B cell (primary cell): ENCODE results near the gene SLC23A3. TPM values are rescaled to one million over a fixed set of nuclear protein-coding genes. Genes with fewer than 3 reads are reported as not detected.
"Not testable (repeated sequence)": the region's sequence is repeated elsewhere in the genome, so short reads cannot be mapped to it uniquely, and the experiment has no call there.

Experiments
- ATAC-seq: fragments of 200-7000 bp; cut with Tn5 transposase; one replicate; pipeline ENCODE4 v1.10.0; 2021; ENCODE audit warnings: low read depth, mild to moderate bottlenecking, moderate number of reproducible peaks, moderate library complexity
- CTCF ChIA-PET: fragments of 350-600 bp; sonication (Branson Sonifier 250); formaldehyde crosslinking; loops from one replicate; lab custom pipeline; 2021; ENCODE audit warnings: antibody characterized with exemption, inconsistent platforms; lab: Charles Lee
- POLR2A ChIA-PET: fragments of 350-600 bp; sonication (Branson Sonifier 250); formaldehyde crosslinking; loops from one replicate; lab custom pipeline; 2021; ENCODE audit warnings: antibody characterized with exemption; lab: Charles Lee
- DNase-seq: peaks from one replicate; pipeline ENCODE4 v3.0.0; 2013
- H2AFZ ChIP-seq: 2 replicates; pipeline ENCODE4 v1.6.1; 2012; ENCODE audit warnings: mild to moderate bottlenecking, low read depth, low read length; ENCODE audit not compliant: insufficient read depth, poor library complexity, severe bottlenecking
- H3K27ac ChIP-seq, 2 donors: 1 replicate in 1 of 2; 2 replicates in 1 of 2; pipeline ENCODE4 v1.5.1; 2012 to 2013; ENCODE audit warnings: low read length in 2 of 2, mild to moderate bottlenecking in 2 of 2, moderate library complexity in 1 of 2
- H3K27me3 ChIP-seq, 4 experiments: fragments of 200-600 bp in 1 of 4; sonication (generic) in 1 of 4; replicated peaks in 1 of 4; 1 replicate in 2 of 4; 2 replicates in 2 of 4; pipeline versions ENCODE4 v1.6.1 to v1.7.0; 2013 to 2016; ENCODE audit warnings: low read length in 3 of 4, mild to moderate bottlenecking in 2 of 4, mixed read lengths in 1 of 4, moderate library complexity in 1 of 4; ENCODE audit not compliant: insufficient read depth in 4 of 4, control insufficient read depth in 3 of 4; ENCODE audit errors: control extremely low read depth in 1 of 4
- H3K36me3 ChIP-seq, 2 experiments: replicated peaks in 1 of 2; 1 replicate in 1 of 2; 2 replicates in 1 of 2; pipeline versions ENCODE4 v1.6.1 to v1.7.1; 2013; ENCODE audit warnings: low read length in 1 of 2; ENCODE audit not compliant: insufficient read depth in 2 of 2, control insufficient read depth in 1 of 2; ENCODE audit errors: control extremely low read depth in 1 of 2, extremely low read depth in 1 of 2
- H3K4me1 ChIP-seq, 2 donors: fragments of 200-600 bp in 1 of 2; sonication (generic) in 1 of 2; 1 replicate in 1 of 2; 2 replicates in 1 of 2; pipeline versions ENCODE4 v1.5.1 to v1.6.1; 2013 to 2017; ENCODE audit warnings: low read length in 2 of 2; ENCODE audit not compliant: control insufficient read depth in 2 of 2, insufficient read depth in 2 of 2
- H3K4me2 ChIP-seq: replicated peaks from 2 replicates; pipeline ENCODE3; 2012; ENCODE audit warnings: mild to moderate bottlenecking, low read depth, low read length; ENCODE audit not compliant: poor library complexity, severe bottlenecking
- H3K4me3 ChIP-seq, 5 experiments: fragments of 200-600 bp in 1 of 5; sonication (generic) in 1 of 5; 1 replicate in 3 of 5; 2 replicates in 2 of 5; pipeline versions ENCODE4 v1.5.1 to v1.7.0; 2011 to 2016; ENCODE audit warnings: low read length in 4 of 5, mild to moderate bottlenecking in 4 of 5, low read depth in 2 of 5, control low read depth in 1 of 5, moderate library complexity in 1 of 5; ENCODE audit not compliant: insufficient read depth in 1 of 5; ENCODE audit errors: control extremely low read depth in 1 of 5, extremely low read depth in 1 of 5
- H3K79me2 ChIP-seq: fragments of 200-600 bp; sonication (generic); one replicate; pipeline ENCODE4 v1.6.0; 2016; ENCODE audit warnings: low read length; ENCODE audit not compliant: control insufficient read depth, insufficient read depth
- H3K9ac ChIP-seq: fragments of 200-600 bp; sonication (generic); 2 replicates; pipeline ENCODE4 v1.6.1; 2017; ENCODE audit warnings: mild to moderate bottlenecking, low read length, moderate library complexity
- H3K9me3 ChIP-seq, 3 donors: one replicate each; pipeline versions ENCODE4 v1.6.1 to v1.7.1; 2013; ENCODE audit warnings: low read length in 2 of 3; ENCODE audit not compliant: control insufficient read depth in 2 of 3, insufficient read depth in 1 of 3; ENCODE audit errors: control extremely low read depth in 1 of 3
- H4K20me1 ChIP-seq: 2 replicates; pipeline ENCODE4 v1.6.0; 2012; ENCODE audit warnings: mild to moderate bottlenecking, low read length; ENCODE audit not compliant: insufficient read depth, control insufficient read depth, poor library complexity, severe bottlenecking
- H3K27ac Mint-ChIP-seq: one replicate; pipeline ENCODE4 v1.8.0; 2021; ENCODE audit warnings: mixed read lengths
- H3K27me3 Mint-ChIP-seq: one replicate; pipeline ENCODE4 v1.8.0; 2021; ENCODE audit warnings: mixed read lengths
- H3K4me1 Mint-ChIP-seq: one replicate; pipeline ENCODE4 v1.8.0; 2021; ENCODE audit warnings: mixed read lengths
- H3K4me3 Mint-ChIP-seq: one replicate; pipeline ENCODE4 v1.8.0; 2021; ENCODE audit warnings: mixed read lengths
- H3K9me3 Mint-ChIP-seq: one replicate; pipeline ENCODE4 v1.8.0; 2022; ENCODE audit warnings: mixed read lengths; ENCODE audit not compliant: insufficient read depth
- CTCF ChIP-seq: fragments of 200-600 bp; IDR thresholded peaks from one replicate; pipeline ENCODE4 v1.8.0; 2022; ENCODE audit warnings: antibody characterized with exemption, mild to moderate bottlenecking
- EZH2 ChIP-seq: IDR thresholded peaks from 2 replicates; pipeline ENCODE4 v1.6.1; 2012; ENCODE audit warnings: borderline replicate concordance, low read depth, mild to moderate bottlenecking, moderate library complexity, low read length; ENCODE audit not compliant: insufficient read depth, poor library complexity, severe bottlenecking
- WGBS: methylation state at CpG from one replicate; pipeline ENCODE4 v1.1.5; 2013; ENCODE audit warnings: missing lambda C conversion rate; ENCODE audit not compliant: insufficient coverage; 5-methylcytosine and 5-hydroxymethylcytosine counted together
- intact Hi-C: fragments of 100-400 bp; cut with micrococcal nuclease; formaldehyde crosslinking; loops from one replicate; pipeline ENCODE4 v1.10.0; 2022
- polyA plus RNA-seq: library from polyadenylated mRNA; depleted of rRNA; stranded (reverse); fragments of >200 nt; gene quantifications from 2 replicates; pipeline ENCODE4 v1.2.3, GENCODE V29; 2012
- total RNA-seq, 2 donors: library from RNA; stranded (reverse); fragments of 120-200 nt in 1 of 2; gene quantifications; 1 replicate in 1 of 2; 2 replicates in 1 of 2; pipeline versions ENCODE4 v1.2.3 to v1.2.4, GENCODE V29; 2013 to 2022

Gene SLC23A3
- total and polyA plus RNA-seq, 2 donors (not counting 1 experiment from before 2014, with no cell fraction given): 2.4 to 15.2 TPM

DNA sequence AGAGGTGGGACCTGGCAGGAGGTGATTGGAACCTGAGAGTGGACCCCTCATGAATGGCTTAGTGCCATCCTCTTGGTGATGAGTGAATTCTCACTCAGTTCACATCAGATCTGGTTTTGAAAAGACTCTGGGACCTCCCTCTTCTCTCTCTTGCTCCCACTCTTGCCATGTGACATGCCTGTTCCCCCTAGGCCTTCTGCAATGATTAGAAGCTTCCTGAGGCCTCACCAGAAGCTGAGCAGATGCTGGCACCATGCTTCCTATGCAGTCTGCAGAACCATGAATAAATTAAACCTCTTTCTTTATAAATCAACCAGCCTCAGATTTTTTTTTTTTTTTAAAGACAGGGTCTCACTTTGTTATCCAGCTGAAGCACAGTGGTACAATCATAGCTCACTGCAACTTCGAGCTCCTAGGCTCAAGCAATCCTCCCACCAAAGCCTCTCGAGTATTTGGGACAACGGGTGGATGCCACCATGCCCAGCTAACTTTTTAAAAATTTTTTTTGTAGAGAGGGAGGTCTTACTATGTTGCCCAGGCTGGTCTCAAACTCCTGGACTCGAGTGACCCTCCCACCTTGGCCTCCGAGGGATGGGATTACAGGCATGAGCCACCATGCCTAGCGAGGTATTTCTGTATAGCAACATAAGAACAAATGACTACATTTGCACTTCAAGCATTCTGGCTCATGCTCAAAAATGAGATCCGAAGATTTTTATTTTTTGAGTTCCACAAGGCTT, 34.8 kb upstream of the SLC23A3 start:
- H3K27me3 ChIP-seq: no peaks in the 10 kb centered on the region
- ATAC-seq (no peak), DNase-seq (no peak)
- CTCF ChIA-PET: interaction anchor here (0.7 to 5.7 kb wide), 3 partner anchors 19 to 223 kb away, joined by 4 to 63 read pairs (median 4); partner anchors contain the start of gene CNPPD1
- no peak overlapping the region for H3K4me2 ChIP-seq
- no peaks in the 10 kb centered on the region for H3K9me3 Mint-ChIP-seq
- intact Hi-C loops: no loop called here
- peaks cover 12 to 15% of the 10 kb centered on the region in 2 donors for H3K4me1 ChIP-seq
- no peak overlapping the region for H3K27ac Mint-ChIP-seq
- TF ChIP-seq CTCF: no peak
- no peak for TF ChIP-seq EZH2
- peaks cover 4% of the 10 kb centered on the region for H3K27me3 Mint-ChIP-seq
- peaks cover 6 to 18% of the 10 kb centered on the region in 2 experiments for H3K36me3 ChIP-seq
- H3K4me3 Mint-ChIP-seq: no peak overlapping the region
- H3K9ac ChIP-seq: no peak overlapping the region
- no peaks in the 10 kb centered on the region for H3K9me3 ChIP-seq
- POLR2A ChIA-PET: interaction anchor here (0.7 to 1.5 kb wide), 2 partner anchors 24 to 25 kb away, joined by 3 to 4 read pairs; partner anchors contain the start of genes ANKZF1 and ATG9A
- no peak overlapping the region for H3K27ac ChIP-seq
- peaks cover 6% of the 10 kb centered on the region for H3K79me2 ChIP-seq
- WGBS: 100% methylated on average over 1 of the region's 7 CpGs
- H4K20me1 ChIP-seq: peaks cover 14% of the 10 kb centered on the region
- H2AFZ ChIP-seq: no peak overlapping the region
- H3K4me1 Mint-ChIP-seq: peaks cover 21% of the 10 kb centered on the region
- no peak overlapping the region for H3K4me3 ChIP-seq

GRCh38 chr2:219201331-219201730, 31.5 kb upstream of the SLC23A3 start:
- WGBS: 97% methylated on average over 12 of the region's 21 CpGs
- ATAC-seq, DNase-seq, POLR2A ChIA-PET, H3K27ac ChIP-seq, H3K27ac Mint-ChIP-seq, intact Hi-C loops, H3K4me2 ChIP-seq, H3K79me2 ChIP-seq, H3K9me3 ChIP-seq, H3K4me3 Mint-ChIP-seq, H3K9me3 Mint-ChIP-seq, H3K4me1 ChIP-seq, H3K4me3 ChIP-seq, H3K27me3 ChIP-seq, H3K4me1 Mint-ChIP-seq, H3K36me3 ChIP-seq, H3K9ac ChIP-seq, H4K20me1 ChIP-seq, H2AFZ ChIP-seq: not testable (repeated sequence)
- CTCF ChIA-PET: interaction anchor here (1.3 kb wide), 1 partner anchor 30 kb away, joined by 3 read pairs; no protein-coding TSS in a partner anchor
- peaks cover 14% of the 10 kb centered on the region for H3K27me3 Mint-ChIP-seq

GRCh38 chr2:219200502-219201326, 30.9 kb upstream of the SLC23A3 start:
- ATAC-seq, H3K4me2 ChIP-seq, H3K4me3 ChIP-seq, intact Hi-C loops, DNase-seq, H3K4me1 Mint-ChIP-seq, POLR2A ChIA-PET, H3K79me2 ChIP-seq, H3K36me3 ChIP-seq, H3K27me3 ChIP-seq, H3K9me3 ChIP-seq, H3K4me3 Mint-ChIP-seq, H3K9me3 Mint-ChIP-seq, H3K4me1 ChIP-seq, H3K9ac ChIP-seq, H3K27ac Mint-ChIP-seq, H3K27ac ChIP-seq, H4K20me1 ChIP-seq, H2AFZ ChIP-seq: not testable (repeated sequence)
- H3K27me3 Mint-ChIP-seq: peaks cover 14% of the 10 kb centered on the region
- CTCF ChIA-PET: interaction anchor here (1.3 kb wide), 1 partner anchor 29 kb away, joined by 3 read pairs; no protein-coding TSS in a partner anchor
- WGBS: 71% methylated on average over 19 of the region's 26 CpGs
